Stimulated activated CD8-positive, alpha-beta memory T cell treated with anti-CD3 and anti-CD28 coated beads, Interleukin-4, amount 100 ng/mL, for 24 hours (primary cell): ENCODE results near the gene BLTP2.
"Not testable (repeated sequence)": the region's sequence is repeated elsewhere in the genome, so short reads cannot be mapped to it uniquely, and the experiment has no call there.

Experiments
- DNase-seq: peaks from one replicate; pipeline ENCODE4 v3.0.0-alpha.2; 2020; ENCODE audit warnings: low read depth

BLTP2 gene

GRCh38 chr17:28646039-28646754 is 1.2 kb upstream of the BLTP2 start:
- DNase-seq: no peak

GRCh38 chr17:28645576-28645939 is 600 bp upstream of the BLTP2 start:
- DNase-seq: no peak

GRCh38 chr17:28643983-28644786 is 773 bp downstream of the BLTP2 start:
- no peak for DNase-seq

- DNase-seq: no peak
Observed at GRCh38 chr17:28641579-28641978, 3.4 kb downstream of the BLTP2 start.

GRCh38 chr17:28635506-28635905 is 9.5 kb downstream of the BLTP2 start:
- DNase-seq: no peak

GRCh38 chr17:28634206-28634865 is 10.6 kb downstream of the BLTP2 start:
- no peak for DNase-seq

GRCh38 chr17:28626818-28627217 is 18.1 kb downstream of the BLTP2 start:
- no peak for DNase-seq

- DNase-seq: no peak
Observed at GRCh38 chr17:28624148-28624547, 20.8 kb downstream of the BLTP2 start.

- no peak for DNase-seq
Observed at GRCh38 chr17:28623696-28624095, 21.3 kb downstream of the BLTP2 start.

GRCh38 chr17:28622186-28622585 is 22.8 kb downstream of the BLTP2 start:
- DNase-seq: no peak

GRCh38 chr17:28620010-28620409 is 24.9 kb downstream of the BLTP2 start:
- DNase-seq: no peak

- DNase-seq: no peak
Observed at GRCh38 chr17:28618464-28618863, 26.5 kb downstream of the BLTP2 start.

- no peak for DNase-seq
Observed at GRCh38 chr17:28616281-28616680, 28.7 kb downstream of the BLTP2 start.

- no peak for DNase-seq
Observed at GRCh38 chr17:28615260-28615940, 29.6 kb downstream of the BLTP2 start.

- DNase-seq: no peak
Observed at GRCh38 chr17:28613931-28614381, 31.0 kb downstream of the BLTP2 start, which contains the start of gene RSKR. Gene RSKR, minus strand, starts transcription at chr17:28614185. Its CDS starts 24 bp downstream, at chr17:28614161.

- DNase-seq: no peak
Observed at GRCh38 chr17:28612936-28613872, 31.8 kb downstream of the BLTP2 start.

GRCh38 chr17:28612531-28612930 is 32.4 kb downstream of the BLTP2 start:
- no peak for DNase-seq

- no peak for DNase-seq
Observed at GRCh38 chr17:28610376-28610775, 34.6 kb downstream of the BLTP2 start.

- not testable (repeated sequence) for DNase-seq
Observed at GRCh38 chr17:28604031-28604430, 40.9 kb downstream of the BLTP2 start.

GRCh38 chr17:28599311-28600184 is 45.4 kb downstream of the BLTP2 start:
- peak; percentile 28 for DNase-seq
